ENCODE data around the gene ZNF414.

The ZNF414 gene

DNA sequence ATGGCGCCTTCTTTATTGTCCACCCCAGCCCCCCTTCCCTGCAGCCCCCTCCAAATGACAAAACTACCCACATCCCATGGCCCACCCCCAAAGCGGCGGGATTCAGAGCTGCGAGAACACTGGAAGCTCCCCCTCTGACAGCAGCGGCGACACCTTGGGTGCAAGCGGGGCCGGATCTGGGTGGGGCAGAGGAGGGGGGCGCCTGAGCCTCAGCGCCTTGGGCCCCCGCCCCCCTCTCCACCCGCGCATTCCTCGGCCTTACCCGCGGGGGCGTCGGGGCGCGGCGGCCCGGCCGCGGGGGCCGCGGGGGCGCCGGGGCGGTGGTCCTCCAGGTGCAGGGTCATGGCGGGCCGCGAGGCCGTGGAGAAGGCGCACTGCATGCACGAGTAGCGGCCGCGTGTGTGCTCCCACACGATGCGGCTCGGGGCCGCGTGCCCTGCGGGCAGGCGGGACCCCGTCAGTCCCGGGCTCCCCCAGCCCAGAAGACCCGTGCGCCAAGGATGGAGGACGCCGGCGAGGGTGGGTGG lies 3.3 kb downstream of the ZNF414 start:
- Mint-ChIP-seq H3K27me3 (no peaks in the 10 kb centered on the region), H3K27ac (no peak overlapping the region), H3K9me3 (no peaks in the 10 kb centered on the region), H3K4me3 (no peak overlapping the region), H3K36me3 (ENCODE audit: low read depth) (peaks cover 5% of the 10 kb centered on the region), H3K4me1 (peaks cover 32% of the 10 kb centered on the region)
- DNase-seq: no peak
- ATAC-seq: no peak

- DNase-seq (no peak), ATAC-seq (no peak)
- Mint-ChIP-seq H3K4me1 (peaks cover 16% of the 10 kb centered on the region), H3K27me3 (no peaks in the 10 kb centered on the region), H3K36me3 (ENCODE audit: low read depth) (no peaks in the 10 kb centered on the region), H3K9me3 (no peaks in the 10 kb centered on the region), H3K4me3 (peak overlapping the region; percentile 84), H3K27ac (peak overlapping the region; percentile 35)
These were observed 7.5 kb downstream of the ZNF414 start for GRCh38 chr19:8506402-8506957.

DNA sequence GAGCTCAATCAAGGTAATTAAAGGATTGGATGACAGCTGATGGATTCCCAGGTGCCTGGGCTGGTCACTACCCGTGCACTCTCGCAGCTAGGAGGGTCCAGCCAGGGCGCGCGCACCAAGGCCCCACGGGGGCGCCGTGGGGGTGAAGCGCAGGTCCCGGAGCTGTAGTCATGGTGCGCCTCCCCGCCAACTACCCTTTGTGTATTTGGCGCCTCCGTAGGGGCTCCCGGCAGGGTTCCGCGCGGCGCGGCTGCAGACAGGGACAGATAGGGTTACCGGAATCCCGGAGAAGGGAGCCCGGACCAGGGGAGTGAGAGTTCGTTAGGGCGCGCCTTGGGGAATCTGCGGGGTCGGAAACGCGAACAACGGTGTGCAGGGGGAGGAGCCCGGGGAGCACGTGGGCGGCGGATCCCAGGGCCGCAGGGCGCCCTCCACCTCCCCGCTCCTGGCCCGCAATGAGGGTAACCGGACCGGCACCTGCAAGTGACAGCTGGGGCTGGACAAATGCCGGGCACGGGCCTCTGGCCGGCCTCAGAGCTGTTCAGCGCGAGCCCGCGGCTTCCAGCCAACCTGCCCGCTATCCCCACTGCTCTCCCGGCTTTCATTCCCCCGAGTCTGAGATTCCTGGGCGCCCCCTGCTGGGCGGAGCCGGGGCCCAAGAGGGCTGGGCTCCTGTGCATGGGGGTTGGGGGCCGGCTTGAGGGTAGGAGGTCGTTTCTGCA lies 8.1 kb downstream of the ZNF414 start:
- no peaks in the 10 kb centered on the region for H3K27me3 Mint-ChIP-seq
- peak overlapping the region; percentile 54 for H3K27ac Mint-ChIP-seq
- H3K36me3 Mint-ChIP-seq (ENCODE audit: low read depth): no peaks in the 10 kb centered on the region
- DNase-seq: peak; percentile 83
- peaks cover 19% of the 10 kb centered on the region for H3K4me1 Mint-ChIP-seq
- H3K9me3 Mint-ChIP-seq: no peaks in the 10 kb centered on the region
- peak overlapping the region; percentile 84 for H3K4me3 Mint-ChIP-seq
- ATAC-seq: peak; percentile 79

- no peak overlapping the region for H3K27ac Mint-ChIP-seq
- H3K9me3 Mint-ChIP-seq: no peaks in the 10 kb centered on the region
- no peaks in the 10 kb centered on the region for H3K36me3 Mint-ChIP-seq (ENCODE audit: low read depth)
- H3K4me3 Mint-ChIP-seq: peak overlapping the region; percentile 39
- no peaks in the 10 kb centered on the region for H3K27me3 Mint-ChIP-seq
- H3K4me1 Mint-ChIP-seq: peaks cover 25% of the 10 kb centered on the region
- DNase-seq: no peak
- ATAC-seq: no peak
These were observed 9.0 kb downstream of the ZNF414 start for GRCh38 chr19:8504919-8505318.

GRCh38 chr19:8504171-8504570 lies 9.8 kb downstream of the ZNF414 start:
- DNase-seq: no peak
- Mint-ChIP-seq H3K27ac (no peak overlapping the region), H3K4me1 (peaks cover 25% of the 10 kb centered on the region), H3K27me3 (no peaks in the 10 kb centered on the region), H3K4me3 (no peak overlapping the region), H3K36me3 (ENCODE audit: low read depth) (no peaks in the 10 kb centered on the region), H3K9me3 (no peaks in the 10 kb centered on the region)
- ATAC-seq: no peak

DNA sequence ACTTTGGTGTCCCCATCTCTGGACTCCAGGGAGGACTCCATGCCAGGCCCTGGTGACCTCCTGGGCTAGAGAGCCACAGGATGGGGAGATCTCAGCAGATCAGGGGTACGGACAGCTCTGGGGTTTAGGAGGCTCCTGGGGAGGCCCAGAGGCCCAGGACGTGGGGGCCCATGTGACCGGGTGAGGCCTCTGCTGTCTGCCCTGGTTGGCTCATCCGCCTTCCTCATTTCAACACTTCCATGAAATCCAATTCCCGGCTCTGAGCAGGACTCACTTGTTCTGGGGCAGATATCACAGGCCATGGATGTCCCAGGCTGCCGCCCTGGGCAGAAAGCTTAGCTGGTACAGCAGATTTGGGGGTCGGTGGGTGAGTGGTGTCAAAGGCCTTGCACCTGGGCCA lies 10.5 kb downstream of the ZNF414 start:
- no peaks in the 10 kb centered on the region for H3K9me3 Mint-ChIP-seq
- peaks cover 25% of the 10 kb centered on the region for H3K4me1 Mint-ChIP-seq
- no peak for DNase-seq
- no peak overlapping the region for H3K4me3 Mint-ChIP-seq
- no peak overlapping the region for H3K27ac Mint-ChIP-seq
- ATAC-seq: no peak
- H3K36me3 Mint-ChIP-seq (ENCODE audit: low read depth): no peaks in the 10 kb centered on the region
- no peaks in the 10 kb centered on the region for H3K27me3 Mint-ChIP-seq

DNA sequence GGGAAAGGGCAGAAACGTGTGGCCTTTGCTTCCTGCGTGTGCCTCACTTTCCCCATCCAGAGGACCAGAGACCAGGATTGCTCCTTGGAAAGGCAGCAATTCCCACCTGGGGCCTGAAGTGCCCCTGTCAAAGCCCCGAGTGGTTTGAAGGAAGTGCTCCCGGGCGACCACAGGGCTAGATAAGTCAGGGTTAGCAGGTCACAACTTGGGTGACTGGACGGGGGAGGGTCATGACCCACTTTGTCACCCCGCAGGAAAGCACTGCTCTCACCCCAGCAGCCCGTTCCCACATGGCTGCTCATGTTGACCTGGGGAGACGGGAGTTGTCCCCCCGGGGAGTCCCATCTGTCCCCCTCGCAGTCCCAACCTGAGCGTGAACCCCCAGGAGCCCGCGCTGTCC lies 12.0 kb downstream of the ZNF414 start:
- H3K4me1 Mint-ChIP-seq: peaks cover 25% of the 10 kb centered on the region
- no peak overlapping the region for H3K4me3 Mint-ChIP-seq
- H3K27ac Mint-ChIP-seq: no peak overlapping the region
- DNase-seq (no peak), ATAC-seq (no peak)
- no peaks in the 10 kb centered on the region for H3K27me3 Mint-ChIP-seq
- H3K9me3 Mint-ChIP-seq: no peaks in the 10 kb centered on the region
- H3K36me3 Mint-ChIP-seq (ENCODE audit: low read depth): no peaks in the 10 kb centered on the region

DNA sequence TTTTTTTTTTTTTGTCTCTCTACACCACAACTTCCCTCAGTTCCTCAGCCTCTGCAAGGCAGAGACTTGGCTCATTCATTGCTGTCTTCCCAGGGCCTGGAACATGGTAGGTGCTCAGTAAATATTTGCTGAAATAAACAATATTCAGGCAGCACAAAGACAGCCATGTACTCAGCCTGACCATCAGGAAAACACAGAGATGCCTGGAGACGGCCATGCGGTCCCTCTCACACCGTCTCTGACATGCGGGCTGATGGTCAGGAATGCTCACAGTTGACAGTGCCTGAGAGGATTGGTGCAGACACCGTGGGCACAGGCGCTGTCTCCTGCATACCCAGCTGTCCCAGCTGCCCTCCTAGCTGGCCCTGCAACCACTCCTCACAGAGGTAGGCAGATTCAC lies 12.5 kb downstream of the ZNF414 start:
- Mint-ChIP-seq H3K27me3 (no peaks in the 10 kb centered on the region), H3K4me3 (no peak overlapping the region), H3K9me3 (no peaks in the 10 kb centered on the region), H3K4me1 (peaks cover 25% of the 10 kb centered on the region), H3K36me3 (ENCODE audit: low read depth) (no peaks in the 10 kb centered on the region), H3K27ac (no peak overlapping the region)
- DNase-seq (no peak), ATAC-seq (no peak)

DNA sequence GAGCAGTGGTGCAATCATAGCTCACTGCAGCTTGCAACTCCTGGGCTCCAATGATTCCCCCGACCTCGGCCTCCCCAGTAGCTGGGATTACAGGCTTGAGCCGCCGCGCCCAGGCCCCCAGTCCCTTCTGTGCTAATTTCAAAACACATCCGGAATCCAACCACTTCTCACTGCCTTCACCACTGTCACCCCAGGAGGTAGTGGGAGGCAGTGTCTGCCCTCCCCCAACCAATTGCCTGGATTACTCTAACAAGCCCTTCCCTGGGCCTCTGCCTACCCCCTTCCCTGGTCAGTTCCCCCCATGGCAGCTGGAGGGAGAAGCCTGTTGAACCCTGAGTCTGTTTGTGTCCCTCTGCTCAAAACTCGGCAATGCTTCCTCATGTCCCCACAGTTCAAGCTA lies 13.8 kb downstream of the ZNF414 start:
- H3K4me3 Mint-ChIP-seq: no peak overlapping the region

GRCh38 chr19:8499048-8499833 lies 14.7 kb downstream of the ZNF414 start:
- DNase-seq (no peak), ATAC-seq (no peak)
- no peaks in the 10 kb centered on the region for H3K9me3 Mint-ChIP-seq
- H3K27ac Mint-ChIP-seq: no peak overlapping the region
- peaks cover 21% of the 10 kb centered on the region for H3K4me1 Mint-ChIP-seq
- no peak overlapping the region for H3K4me3 Mint-ChIP-seq
- no peaks in the 10 kb centered on the region for H3K27me3 Mint-ChIP-seq
- no peaks in the 10 kb centered on the region for H3K36me3 Mint-ChIP-seq (ENCODE audit: low read depth)

More for the DNA sequence above, 13.8 kb downstream of the ZNF414 start:
- no peaks in the 10 kb centered on the region for H3K9me3 Mint-ChIP-seq
- ATAC-seq: no peak
- H3K36me3 Mint-ChIP-seq (ENCODE audit: low read depth): no peaks in the 10 kb centered on the region
- H3K27ac Mint-ChIP-seq: no peak overlapping the region
- H3K4me1 Mint-ChIP-seq: peaks cover 19% of the 10 kb centered on the region
- no peaks in the 10 kb centered on the region for H3K27me3 Mint-ChIP-seq
- DNase-seq: no peak

- peaks cover 24% of the 10 kb centered on the region for H3K4me1 Mint-ChIP-seq
- H3K4me3 Mint-ChIP-seq: no peak overlapping the region
- DNase-seq: no peak
- no peak for ATAC-seq
- H3K36me3 Mint-ChIP-seq (ENCODE audit: low read depth): no peaks in the 10 kb centered on the region
- no peaks in the 10 kb centered on the region for H3K9me3 Mint-ChIP-seq
- H3K27ac Mint-ChIP-seq: no peak overlapping the region
- H3K27me3 Mint-ChIP-seq: no peaks in the 10 kb centered on the region
These were observed 15.7 kb downstream of the ZNF414 start for GRCh38 chr19:8498295-8498694.

DNA sequence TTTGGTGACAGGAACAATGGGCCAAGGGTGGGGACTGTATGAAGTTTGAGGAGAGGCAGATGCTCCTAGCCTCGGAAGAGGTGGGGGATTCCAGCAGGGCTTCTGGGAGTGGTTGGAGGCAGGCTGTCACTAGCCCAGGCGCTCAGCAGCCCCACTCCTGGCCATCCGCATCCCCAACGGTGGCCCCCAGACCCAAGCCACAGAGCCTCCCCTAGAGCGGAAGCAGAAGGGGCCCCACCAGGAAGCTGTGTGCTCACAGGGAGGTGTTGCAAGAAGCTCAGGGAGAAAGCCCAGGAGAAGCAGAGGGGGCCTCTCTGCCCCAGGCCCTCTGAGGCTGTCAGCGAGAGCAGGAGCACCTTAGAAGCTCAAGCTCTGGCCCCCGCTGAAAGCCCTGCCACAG lies 19.8 kb downstream of the ZNF414 start:
- Mint-ChIP-seq H3K27me3 (no peaks in the 10 kb centered on the region), H3K27ac (no peak overlapping the region), H3K4me1 (peaks cover 16% of the 10 kb centered on the region), H3K4me3 (no peak overlapping the region), H3K9me3 (no peaks in the 10 kb centered on the region), H3K36me3 (ENCODE audit: low read depth) (no peaks in the 10 kb centered on the region)
- ATAC-seq (no peak), DNase-seq (no peak)

DNA sequence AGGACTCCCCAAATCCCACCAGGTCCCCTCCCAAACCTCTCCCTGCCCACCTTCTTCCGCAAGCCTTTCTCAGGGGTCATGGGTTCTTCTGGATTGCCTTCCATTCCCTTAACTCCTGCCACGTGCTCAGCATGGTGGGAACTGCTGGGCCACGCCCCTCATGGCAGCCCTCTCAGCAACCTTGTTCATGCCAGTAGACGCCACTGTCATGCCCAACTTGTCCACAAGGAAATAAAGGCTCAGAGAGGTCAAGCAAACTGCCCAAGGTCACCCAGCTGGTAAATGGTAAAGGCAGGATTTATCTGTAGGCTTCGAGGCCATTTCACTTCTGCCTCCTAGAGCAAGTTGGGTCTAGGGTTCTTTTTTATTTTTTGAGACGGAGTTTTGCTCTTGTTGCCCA lies 22.4 kb downstream of the ZNF414 start:
- Mint-ChIP-seq H3K36me3 (ENCODE audit: low read depth) (peaks cover 22% of the 10 kb centered on the region), H3K4me3 (no peak overlapping the region), H3K9me3 (no peaks in the 10 kb centered on the region), H3K27me3 (no peaks in the 10 kb centered on the region), H3K27ac (no peak overlapping the region), H3K4me1 (peaks cover 32% of the 10 kb centered on the region)
- ATAC-seq (no peak), DNase-seq (no peak)

GRCh38 chr19:8490873-8491272 lies 23.1 kb downstream of the ZNF414 start:
- H3K27me3 Mint-ChIP-seq: no peaks in the 10 kb centered on the region
- DNase-seq (no peak), ATAC-seq (no peak)
- peaks cover 38% of the 10 kb centered on the region for H3K4me1 Mint-ChIP-seq
- no peak overlapping the region for H3K27ac Mint-ChIP-seq
- H3K4me3 Mint-ChIP-seq: no peak overlapping the region
- peaks cover 26% of the 10 kb centered on the region for H3K36me3 Mint-ChIP-seq (ENCODE audit: low read depth)
- H3K9me3 Mint-ChIP-seq: no peaks in the 10 kb centered on the region

- no peak overlapping the region for H3K27ac Mint-ChIP-seq
- peaks cover 37% of the 10 kb centered on the region for H3K4me1 Mint-ChIP-seq
- H3K27me3 Mint-ChIP-seq: no peaks in the 10 kb centered on the region
- DNase-seq (no peak), ATAC-seq (no peak)
- no peaks in the 10 kb centered on the region for H3K9me3 Mint-ChIP-seq
- no peak overlapping the region for H3K4me3 Mint-ChIP-seq
- H3K36me3 Mint-ChIP-seq (ENCODE audit: low read depth): peaks cover 27% of the 10 kb centered on the region
These were observed 23.6 kb downstream of the ZNF414 start for GRCh38 chr19:8490395-8490760.

Data from activated naive CD8-positive, alpha-beta T cell treated with anti-CD3 and anti-CD28 coated beads, Interleukin-2, amount 50 U/mL, for 24 hours (primary cell).